B cell (primary cell): ENCODE results near the gene SNAPC3. TPM values are rescaled to one million over a fixed set of nuclear protein-coding genes. Genes with fewer than 3 reads are reported as not detected.

ENCODE experiments used
- ATAC-seq: fragments of 200-7000 bp; cut with Tn5 transposase; one replicate; pipeline ENCODE4 v1.10.0; 2021; ENCODE audit warnings: low read depth, mild to moderate bottlenecking, moderate number of reproducible peaks, moderate library complexity
- CTCF ChIA-PET: fragments of 350-600 bp; sonication (Branson Sonifier 250); formaldehyde crosslinking; loops from one replicate; lab custom pipeline; 2021; ENCODE audit warnings: antibody characterized with exemption, inconsistent platforms; lab: Charles Lee
- POLR2A ChIA-PET: fragments of 350-600 bp; sonication (Branson Sonifier 250); formaldehyde crosslinking; loops from one replicate; lab custom pipeline; 2021; ENCODE audit warnings: antibody characterized with exemption; lab: Charles Lee
- DNase-seq: peaks from one replicate; pipeline ENCODE4 v3.0.0; 2013
- H2AFZ ChIP-seq: 2 replicates; pipeline ENCODE4 v1.6.1; 2012; ENCODE audit warnings: mild to moderate bottlenecking, low read depth, low read length; ENCODE audit not compliant: insufficient read depth, poor library complexity, severe bottlenecking
- H3K27ac ChIP-seq, 2 donors: 1 replicate in 1 of 2; 2 replicates in 1 of 2; pipeline ENCODE4 v1.5.1; 2012 to 2013; ENCODE audit warnings: low read length in 2 of 2, mild to moderate bottlenecking in 2 of 2, moderate library complexity in 1 of 2
- H3K27me3 ChIP-seq, 4 experiments: fragments of 200-600 bp in 1 of 4; sonication (generic) in 1 of 4; replicated peaks in 1 of 4; 1 replicate in 2 of 4; 2 replicates in 2 of 4; pipeline versions ENCODE4 v1.6.1 to v1.7.0; 2013 to 2016; ENCODE audit warnings: low read length in 3 of 4, mild to moderate bottlenecking in 2 of 4, mixed read lengths in 1 of 4, moderate library complexity in 1 of 4; ENCODE audit not compliant: insufficient read depth in 4 of 4, control insufficient read depth in 3 of 4; ENCODE audit errors: control extremely low read depth in 1 of 4
- H3K36me3 ChIP-seq, 2 experiments: replicated peaks in 1 of 2; 1 replicate in 1 of 2; 2 replicates in 1 of 2; pipeline versions ENCODE4 v1.6.1 to v1.7.1; 2013; ENCODE audit warnings: low read length in 1 of 2; ENCODE audit not compliant: insufficient read depth in 2 of 2, control insufficient read depth in 1 of 2; ENCODE audit errors: control extremely low read depth in 1 of 2, extremely low read depth in 1 of 2
- H3K4me1 ChIP-seq, 2 donors: fragments of 200-600 bp in 1 of 2; sonication (generic) in 1 of 2; 1 replicate in 1 of 2; 2 replicates in 1 of 2; pipeline versions ENCODE4 v1.5.1 to v1.6.1; 2013 to 2017; ENCODE audit warnings: low read length in 2 of 2; ENCODE audit not compliant: control insufficient read depth in 2 of 2, insufficient read depth in 2 of 2
- H3K4me2 ChIP-seq: replicated peaks from 2 replicates; pipeline ENCODE3; 2012; ENCODE audit warnings: mild to moderate bottlenecking, low read depth, low read length; ENCODE audit not compliant: poor library complexity, severe bottlenecking
- H3K4me3 ChIP-seq, 5 experiments: fragments of 200-600 bp in 1 of 5; sonication (generic) in 1 of 5; 1 replicate in 3 of 5; 2 replicates in 2 of 5; pipeline versions ENCODE4 v1.5.1 to v1.7.0; 2011 to 2016; ENCODE audit warnings: low read length in 4 of 5, mild to moderate bottlenecking in 4 of 5, low read depth in 2 of 5, control low read depth in 1 of 5, moderate library complexity in 1 of 5; ENCODE audit not compliant: insufficient read depth in 1 of 5; ENCODE audit errors: control extremely low read depth in 1 of 5, extremely low read depth in 1 of 5
- H3K79me2 ChIP-seq: fragments of 200-600 bp; sonication (generic); one replicate; pipeline ENCODE4 v1.6.0; 2016; ENCODE audit warnings: low read length; ENCODE audit not compliant: control insufficient read depth, insufficient read depth
- H3K9ac ChIP-seq: fragments of 200-600 bp; sonication (generic); 2 replicates; pipeline ENCODE4 v1.6.1; 2017; ENCODE audit warnings: mild to moderate bottlenecking, low read length, moderate library complexity
- H3K9me3 ChIP-seq, 3 donors: one replicate each; pipeline versions ENCODE4 v1.6.1 to v1.7.1; 2013; ENCODE audit warnings: low read length in 2 of 3; ENCODE audit not compliant: control insufficient read depth in 2 of 3, insufficient read depth in 1 of 3; ENCODE audit errors: control extremely low read depth in 1 of 3
- H4K20me1 ChIP-seq: 2 replicates; pipeline ENCODE4 v1.6.0; 2012; ENCODE audit warnings: mild to moderate bottlenecking, low read length; ENCODE audit not compliant: insufficient read depth, control insufficient read depth, poor library complexity, severe bottlenecking
- H3K27ac Mint-ChIP-seq: one replicate; pipeline ENCODE4 v1.8.0; 2021; ENCODE audit warnings: mixed read lengths
- H3K27me3 Mint-ChIP-seq: one replicate; pipeline ENCODE4 v1.8.0; 2021; ENCODE audit warnings: mixed read lengths
- H3K4me1 Mint-ChIP-seq: one replicate; pipeline ENCODE4 v1.8.0; 2021; ENCODE audit warnings: mixed read lengths
- H3K4me3 Mint-ChIP-seq: one replicate; pipeline ENCODE4 v1.8.0; 2021; ENCODE audit warnings: mixed read lengths
- H3K9me3 Mint-ChIP-seq: one replicate; pipeline ENCODE4 v1.8.0; 2022; ENCODE audit warnings: mixed read lengths; ENCODE audit not compliant: insufficient read depth
- CTCF ChIP-seq: fragments of 200-600 bp; IDR thresholded peaks from one replicate; pipeline ENCODE4 v1.8.0; 2022; ENCODE audit warnings: antibody characterized with exemption, mild to moderate bottlenecking
- EZH2 ChIP-seq: IDR thresholded peaks from 2 replicates; pipeline ENCODE4 v1.6.1; 2012; ENCODE audit warnings: borderline replicate concordance, low read depth, mild to moderate bottlenecking, moderate library complexity, low read length; ENCODE audit not compliant: insufficient read depth, poor library complexity, severe bottlenecking
- WGBS: methylation state at CpG from one replicate; pipeline ENCODE4 v1.1.5; 2013; ENCODE audit warnings: missing lambda C conversion rate; ENCODE audit not compliant: insufficient coverage; 5-methylcytosine and 5-hydroxymethylcytosine counted together
- intact Hi-C: fragments of 100-400 bp; cut with micrococcal nuclease; formaldehyde crosslinking; loops from one replicate; pipeline ENCODE4 v1.10.0; 2022
- polyA plus RNA-seq: library from polyadenylated mRNA; depleted of rRNA; stranded (reverse); fragments of >200 nt; gene quantifications from 2 replicates; pipeline ENCODE4 v1.2.3, GENCODE V29; 2012
- total RNA-seq, 2 donors: library from RNA; stranded (reverse); fragments of 120-200 nt in 1 of 2; gene quantifications; 1 replicate in 1 of 2; 2 replicates in 1 of 2; pipeline versions ENCODE4 v1.2.3 to v1.2.4, GENCODE V29; 2013 to 2022

SNAPC3 gene
- total and polyA plus RNA-seq, 2 donors (not counting 1 experiment from before 2014, with no cell fraction given): 16.6 to 48.3 TPM

- ChIA-PET CTCF (interaction anchor here (0.8 to 1.8 kb wide), 2 partner anchors 50 to 124 kb away, joined by 3 read pairs; partner anchors contain the start of gene TTC39B), POLR2A (no interaction called here)
- Histone ChIP-seq H4K20me1 (peaks cover 39% of the 10 kb centered on the region), H2AFZ (no peak overlapping the region), H3K27ac (no peak overlapping the region), H3K36me3 (peaks cover 3 to 45% of the 10 kb centered on the region in 2 experiments), H3K9me3 (no peaks in the 10 kb centered on the region), H3K4me2 (no peak overlapping the region), H3K27me3 (no peaks in the 10 kb centered on the region), H3K4me1 (peaks cover 15 to 16% of the 10 kb centered on the region in 2 donors), H3K9ac (no peak overlapping the region), H3K79me2 (peaks cover 89% of the 10 kb centered on the region), H3K4me3 (no peak overlapping the region)
- ATAC-seq (no peak), DNase-seq (no peak)
- H3K4me3 Mint-ChIP-seq: no peak overlapping the region
- peak overlapping the region; percentile 42 for H3K27ac Mint-ChIP-seq
- H3K27me3 Mint-ChIP-seq: no peaks in the 10 kb centered on the region
- no peaks in the 10 kb centered on the region for H3K9me3 Mint-ChIP-seq
- peaks cover 30% of the 10 kb centered on the region for H3K4me1 Mint-ChIP-seq
- TF ChIP-seq EZH2 (no peak), CTCF (no peak)
- no CpG with 5 or more reads among the region's 5 CpGs for WGBS
- intact Hi-C loops: no loop called here
Measured at GRCh38 chr9:15430920-15431844, 8.5 kb downstream of the SNAPC3 start.

GRCh38 chr9:15433191-15433590 lies 10.5 kb downstream of the SNAPC3 start:
- ATAC-seq (no peak), DNase-seq (no peak)
- CTCF ChIA-PET: interaction anchor here (1.2 kb wide), 1 partner anchor 11 kb away, joined by 3 read pairs; the partner anchor contains the start of gene SNAPC3
- Mint-ChIP-seq H3K27me3 (no peaks in the 10 kb centered on the region), H3K27ac (no peak overlapping the region), H3K9me3 (no peaks in the 10 kb centered on the region), H3K4me1 (peaks cover 24% of the 10 kb centered on the region), H3K4me3 (no peak overlapping the region)
- no peak overlapping the region for H2AFZ ChIP-seq
- TF ChIP-seq EZH2 (no peak), CTCF (no peak)
- intact Hi-C loops: no loop called here
- no peak overlapping the region for H3K9ac ChIP-seq
- no peak overlapping the region for H3K4me3 ChIP-seq
- H3K4me1 ChIP-seq: peaks cover 0 to 5% of the 10 kb centered on the region in 2 donors
- H3K36me3 ChIP-seq: peaks cover 3 to 48% of the 10 kb centered on the region in 2 experiments
- POLR2A ChIA-PET: interaction anchor here (0.7 kb wide), 1 partner anchor 15 kb away, joined by 3 read pairs; no protein-coding TSS in a partner anchor
- H4K20me1 ChIP-seq: peaks cover 36% of the 10 kb centered on the region
- H3K79me2 ChIP-seq: peaks cover 90% of the 10 kb centered on the region
- WGBS: no CpG with 5 or more reads among the region's 4 CpGs
- no peaks in the 10 kb centered on the region for H3K9me3 ChIP-seq
- no peaks in the 10 kb centered on the region for H3K27me3 ChIP-seq
- H3K4me2 ChIP-seq: no peak overlapping the region
- no peak overlapping the region for H3K27ac ChIP-seq
